ENCODE results near the gene GLG1. TPM values are rescaled to one million over a fixed set of nuclear protein-coding genes. Genes with fewer than 3 reads are reported as not detected.

The GLG1 gene
- total RNA-seq, 1 experiment from 2014 or later, result 237 TPM

DNA sequence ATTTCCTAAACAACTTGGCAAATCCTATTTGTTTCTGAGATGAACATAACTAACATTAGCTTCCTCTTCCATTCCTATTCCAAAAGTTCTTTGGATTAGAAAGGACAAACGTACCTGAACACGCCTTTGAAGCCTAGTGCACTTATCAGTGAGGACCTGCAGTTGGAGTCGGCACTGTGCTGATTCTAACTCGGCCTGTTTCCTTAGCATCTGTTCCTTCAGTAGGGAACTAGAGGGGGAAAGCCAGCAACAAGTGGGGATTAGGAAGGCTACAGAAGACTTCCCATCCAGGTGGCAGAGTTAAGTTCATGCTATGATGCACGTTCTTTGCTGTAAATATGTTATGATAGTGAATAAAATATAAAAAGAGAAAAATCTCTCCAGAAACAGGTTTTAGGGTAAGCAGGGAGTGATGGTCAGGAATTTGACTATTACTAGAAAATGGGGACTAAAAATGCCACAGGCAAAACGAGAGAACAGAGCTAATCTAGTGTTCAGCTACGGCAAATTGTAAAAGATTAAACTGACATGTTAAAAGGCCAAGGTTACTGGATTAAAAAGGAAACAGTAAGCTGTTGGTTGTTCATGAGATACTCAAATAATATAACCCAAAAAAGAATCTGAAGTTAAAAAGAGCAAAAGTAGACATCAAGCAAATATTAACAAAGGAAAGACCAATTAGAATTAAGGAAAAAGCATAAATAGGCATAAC is 31.0 kb upstream of the GLG1 start:
- no peak overlapping the region for H2AFZ ChIP-seq (ENCODE audit: low read depth, low read length, poor library complexity, severe bottlenecking)
- peaks cover 47 to 49% of the 10 kb centered on the region in 2 experiments for H3K36me3 ChIP-seq (ENCODE audit: control insufficient read depth in 1 of 2, insufficient read depth in 2 of 2, low read length in 2 of 2)
- POLR2A ChIA-PET, result no interaction called here
- H3K27me3 ChIP-seq (ENCODE audit: insufficient read depth, low read length), result no peaks in the 10 kb centered on the region
- peaks cover 3% of the 10 kb centered on the region for H4K20me1 ChIP-seq (ENCODE audit: insufficient read depth)
- no peak overlapping the region for H3K4me3 ChIP-seq (replicated peaks in 1 of 2; ENCODE audit: low read depth in 1 of 2, low read length in 2 of 2)
- peaks cover 63% of the 10 kb centered on the region for H3K79me2 ChIP-seq (ENCODE audit: insufficient read depth, low read length)
- no peak for DNase-seq (ENCODE audit: low read depth, low spot score)
- H3K4me1 ChIP-seq (ENCODE audit: control insufficient read depth in 1 of 2, insufficient read depth in 2 of 2, low read length in 2 of 2), result no peaks in the 10 kb centered on the region
- no peak for ATAC-seq
- no peak overlapping the region for H3K27ac ChIP-seq (ENCODE audit: low read depth, low read length)
- no peaks in the 10 kb centered on the region for H3K9me3 ChIP-seq (ENCODE audit: control insufficient read depth in 1 of 2, insufficient read depth in 1 of 2, low read depth in 1 of 2, low read length in 2 of 2)
- CTCF ChIA-PET, result no interaction called here
- TF ChIP-seq EGR1 (IDR thresholded peaks at IDR 0.05; ENCODE audit: low read depth), result no peak
- TF ChIP-seq RAD21 (IDR thresholded peaks at IDR 0.05; ENCODE audit: low read depth), result no peak
- intact Hi-C loops (cut with micrococcal nuclease), result no loop called here
- BruUV-seq (replicated peaks), result no TSS peak
- RAD21 ChIA-PET (ENCODE audit: low non-redundant PET in 1 of 2, low total read pairs in 2 of 2, uncharacterized antibody in 2 of 2, unreplicated experiment in 2 of 2), result no interaction called here
- no peak overlapping the region for H3K4me2 ChIP-seq (ENCODE audit: low read length)
- H3K9me2 ChIP-seq (ENCODE audit: insufficient read depth), result no peaks in the 10 kb centered on the region
- no peak overlapping the region for H3K9ac ChIP-seq (ENCODE audit: low read length)

DNA sequence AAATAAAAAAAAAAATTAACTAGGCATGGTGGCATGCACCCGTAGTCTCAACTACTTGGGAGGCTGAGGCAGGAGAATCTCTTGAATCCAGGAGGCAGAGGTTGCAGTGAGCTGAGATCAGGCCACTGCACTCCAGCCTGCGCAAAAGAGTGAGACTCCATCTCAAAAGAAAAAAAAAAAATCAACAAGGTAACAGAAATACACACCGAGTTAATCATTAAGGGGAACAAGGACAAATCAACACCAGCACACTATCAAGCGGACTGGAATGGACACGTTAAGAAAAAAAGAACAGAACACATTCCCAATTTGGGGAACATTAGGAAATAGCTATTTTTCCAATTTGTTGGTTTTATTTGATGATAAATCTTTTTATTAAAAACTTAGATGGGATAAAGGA is 28.4 kb upstream of the GLG1 start:
- Histone ChIP-seq H3K27ac (ENCODE audit: low read depth, low read length) (no peak overlapping the region), H3K9me3 (ENCODE audit: control insufficient read depth in 1 of 2, insufficient read depth in 1 of 2, low read depth in 1 of 2, low read length in 2 of 2) (no peaks in the 10 kb centered on the region), H3K79me2 (ENCODE audit: insufficient read depth, low read length) (peaks cover 76% of the 10 kb centered on the region), H2AFZ (ENCODE audit: low read depth, low read length, poor library complexity, severe bottlenecking) (no peak overlapping the region), H4K20me1 (ENCODE audit: insufficient read depth) (peaks cover under 1% of the 10 kb centered on the region), H3K9me2 (ENCODE audit: insufficient read depth) (no peaks in the 10 kb centered on the region), H3K4me3 (replicated peaks in 1 of 2; ENCODE audit: low read depth in 1 of 2, low read length in 2 of 2) (no peak overlapping the region), H3K27me3 (ENCODE audit: insufficient read depth, low read length) (no peaks in the 10 kb centered on the region), H3K4me2 (ENCODE audit: low read length) (no peak overlapping the region), H3K9ac (ENCODE audit: low read length) (no peak overlapping the region), H3K4me1 (ENCODE audit: control insufficient read depth in 1 of 2, insufficient read depth in 2 of 2, low read length in 2 of 2) (no peaks in the 10 kb centered on the region), H3K36me3 (ENCODE audit: control insufficient read depth in 1 of 2, insufficient read depth in 2 of 2, low read length in 2 of 2) (peaks cover 60 to 70% of the 10 kb centered on the region in 2 experiments)
- DNase-seq (ENCODE audit: low read depth, low spot score), result no peak
- intact Hi-C loops (cut with micrococcal nuclease), result no loop called here
- ChIA-PET CTCF (no interaction called here), POLR2A (no interaction called here), RAD21 (ENCODE audit: low non-redundant PET in 1 of 2, low total read pairs in 2 of 2, uncharacterized antibody in 2 of 2, unreplicated experiment in 2 of 2) (no interaction called here)
- BruUV-seq (replicated peaks), result no TSS peak
- no peak for ATAC-seq
- no peak for TF ChIP-seq REST (IDR thresholded peaks at IDR 0.05; ENCODE audit: low read depth)
- no peak for TF ChIP-seq ZBTB33 (IDR thresholded peaks at IDR 0.05; ENCODE audit: extremely low read depth, insufficient replicate concordance, low read length)
- TF ChIP-seq JUND (IDR thresholded peaks at IDR 0.05), result no peak
- TF ChIP-seq SRF (IDR thresholded peaks at IDR 0.05; ENCODE audit: low read depth), result no peak
- TF ChIP-seq POLR2AphosphoS5 (IDR thresholded peaks at IDR 0.05; ENCODE audit: low read depth, low read length), result no peak
- TF ChIP-seq TCF7L2 (IDR thresholded peaks at IDR 0.05; ENCODE audit: borderline replicate concordance, extremely low read depth, insufficient read depth, insufficient read length), result no peak
- TF ChIP-seq FOSL1 (IDR thresholded peaks at IDR 0.05; ENCODE audit: low read depth), result no peak
- TF ChIP-seq POLR2A (IDR thresholded peaks at IDR 0.05; ENCODE audit: borderline replicate concordance, extremely low read depth, insufficient read depth, insufficient read length), result no peak
- no peak for TF ChIP-seq EZH2phosphoT487 (IDR thresholded peaks at IDR 0.05; ENCODE audit: borderline replicate concordance)
- no peak for TF ChIP-seq SIN3A (IDR thresholded peaks at IDR 0.05; ENCODE audit: low read depth)
- no peak for TF ChIP-seq ZFX (IDR thresholded peaks at IDR 0.05)
- TF ChIP-seq EGR1 (IDR thresholded peaks at IDR 0.05; ENCODE audit: low read depth), result no peak
- TF ChIP-seq ELF1 (IDR thresholded peaks at IDR 0.05; ENCODE audit: borderline replicate concordance, low read depth), result no peak
- TF ChIP-seq, protein P1, sequence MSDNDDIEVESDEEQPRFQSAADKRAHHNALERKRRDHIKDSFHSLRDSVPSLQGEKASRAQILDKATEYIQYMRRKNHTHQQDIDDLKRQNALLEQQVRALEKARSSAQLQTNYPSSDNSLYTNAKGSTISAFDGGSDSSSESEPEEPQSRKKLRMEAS (IDR thresholded peaks at IDR 0.05), result no peak
